Measurements from ENCODE around the gene RBM3.
"Not testable (repeated sequence)": the region's sequence is repeated elsewhere in the genome, so short reads cannot be mapped to it uniquely, and the experiment has no call there.

Gene RBM3

DNA sequence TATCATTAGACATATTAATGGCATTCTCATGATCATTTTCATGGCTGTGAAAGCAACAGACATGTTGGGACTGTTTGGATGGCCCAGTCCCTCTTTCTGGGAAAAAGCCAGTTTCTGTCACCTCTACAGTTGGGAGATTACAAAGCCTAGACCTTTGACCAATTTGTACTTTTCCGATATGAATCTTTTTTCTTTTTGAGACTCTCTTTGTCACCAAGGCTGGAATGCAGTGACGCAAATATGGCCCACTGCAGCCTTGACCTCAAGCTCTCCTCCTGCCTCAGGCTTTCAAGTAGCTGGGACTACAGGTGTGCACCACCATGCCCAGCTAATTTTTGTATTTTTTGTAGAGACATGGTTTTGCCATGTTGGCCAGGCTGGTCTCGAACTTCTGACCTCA is 25.4 kb upstream of the RBM3 start:
- no peak for DNase-seq (ENCODE audit: extremely low spot score)
- TF ChIP-seq, protein P1, sequence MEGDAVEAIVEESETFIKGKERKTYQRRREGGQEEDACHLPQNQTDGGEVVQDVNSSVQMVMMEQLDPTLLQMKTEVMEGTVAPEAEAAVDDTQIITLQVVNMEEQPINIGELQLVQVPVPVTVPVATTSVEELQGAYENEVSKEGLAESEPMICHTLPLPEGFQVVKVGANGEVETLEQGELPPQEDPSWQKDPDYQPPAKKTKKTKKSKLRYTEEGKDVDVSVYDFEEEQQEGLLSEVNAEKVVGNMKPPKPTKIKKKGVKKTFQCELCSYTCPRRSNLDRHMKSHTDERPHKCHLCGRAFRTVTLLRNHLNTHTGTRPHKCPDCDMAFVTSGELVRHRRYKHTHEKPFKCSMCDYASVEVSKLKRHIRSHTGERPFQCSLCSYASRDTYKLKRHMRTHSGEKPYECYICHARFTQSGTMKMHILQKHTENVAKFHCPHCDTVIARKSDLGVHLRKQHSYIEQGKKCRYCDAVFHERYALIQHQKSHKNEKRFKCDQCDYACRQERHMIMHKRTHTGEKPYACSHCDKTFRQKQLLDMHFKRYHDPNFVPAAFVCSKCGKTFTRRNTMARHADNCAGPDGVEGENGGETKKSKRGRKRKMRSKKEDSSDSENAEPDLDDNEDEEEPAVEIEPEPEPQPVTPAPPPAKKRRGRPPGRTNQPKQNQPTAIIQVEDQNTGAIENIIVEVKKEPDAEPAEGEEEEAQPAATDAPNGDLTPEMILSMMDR (IDR thresholded peaks at IDR 0.05; ENCODE audit: control extremely low read depth, extremely low read depth, low read depth, missing control alignments): no peak
- POLR2A ChIA-PET: no interaction called here
- CTCF ChIA-PET: interaction anchor here (3.9 kb wide), 1 partner anchor 9 kb away, joined by 16 read pairs; the partner anchor contains the start of gene TBC1D25

DNA sequence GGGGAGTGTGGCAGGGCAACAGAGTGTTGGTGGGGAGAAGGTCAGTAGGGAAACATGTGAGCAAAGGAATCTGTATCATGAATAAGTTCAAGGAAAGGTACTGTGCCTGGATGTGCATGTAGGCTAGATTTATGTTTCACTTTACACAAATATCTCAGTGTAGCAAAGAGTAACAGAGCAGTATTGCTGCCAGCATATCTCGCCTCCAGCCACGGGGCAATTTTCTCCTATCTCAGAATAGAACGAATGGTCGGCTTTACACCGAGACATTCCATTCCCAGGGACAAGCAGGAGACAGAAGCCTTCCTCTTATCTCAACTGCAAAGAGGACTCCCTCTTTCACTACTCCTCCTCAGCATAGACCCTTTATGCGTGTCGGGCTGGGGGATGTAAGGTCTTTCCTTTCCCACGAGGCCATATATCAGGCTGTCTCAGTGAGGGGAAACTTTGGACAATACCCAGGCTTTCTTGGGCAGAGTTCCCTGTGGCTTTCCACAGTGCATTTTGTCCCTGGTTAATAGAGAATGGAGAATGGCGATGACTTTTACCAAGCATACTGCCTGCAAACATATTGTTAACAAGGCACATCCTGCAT is 18.5 kb upstream of the RBM3 start:
- CTCF ChIA-PET; DNase-seq (ENCODE audit: extremely low spot score); POLR2A ChIA-PET: not testable (repeated sequence)

- CTCF ChIA-PET: no interaction called here
- POLR2A ChIA-PET: interaction anchor here (1.0 kb wide), 1 partner anchor 21 kb away, joined by 3 read pairs; no protein-coding TSS in a partner anchor
- TF ChIP-seq, protein P1 (IDR thresholded peaks at IDR 0.05; ENCODE audit: control extremely low read depth, extremely low read depth, low read depth, missing control alignments): no peak
- DNase-seq (ENCODE audit: extremely low spot score): no peak
These were observed 16.0 kb upstream of the RBM3 start for GRCh38 chrX:48558271-48558670.

DNA sequence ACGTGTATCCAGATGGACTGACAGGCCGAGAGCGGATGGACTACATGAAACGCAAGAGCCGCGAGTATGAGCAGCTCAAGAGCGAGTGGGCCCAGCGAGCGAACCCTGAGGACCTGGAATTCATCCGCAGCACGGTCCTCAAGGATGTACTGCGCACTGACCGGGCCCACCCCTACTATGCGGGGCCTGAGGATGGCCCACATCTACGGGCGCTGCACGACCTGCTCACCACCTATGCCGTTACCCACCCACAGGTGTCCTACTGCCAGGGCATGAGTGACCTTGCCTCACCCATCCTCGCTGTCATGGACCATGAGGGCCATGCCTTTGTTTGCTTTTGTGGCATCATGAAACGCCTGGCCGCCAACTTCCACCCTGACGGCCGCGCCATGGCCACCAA is 14.6 kb upstream of the RBM3 start:
- CTCF ChIA-PET: interaction anchor here (1.2 kb wide), 1 partner anchor 9 kb away, joined by 3 read pairs; no protein-coding TSS in a partner anchor
- POLR2A ChIA-PET: no interaction called here
- no peak for DNase-seq (ENCODE audit: extremely low spot score)
- TF ChIP-seq, protein P1 (IDR thresholded peaks at IDR 0.05; ENCODE audit: control extremely low read depth, extremely low read depth, low read depth, missing control alignments): no peak

GRCh38 chrX:48560056-48560455 is 14.2 kb upstream of the RBM3 start:
- ChIA-PET POLR2A (no interaction called here), CTCF (interaction anchor here (1.2 kb wide), 1 partner anchor 8 kb away, joined by 3 read pairs; no protein-coding TSS in a partner anchor)
- DNase-seq (ENCODE audit: extremely low spot score): no peak
- TF ChIP-seq, protein P1 (IDR thresholded peaks at IDR 0.05; ENCODE audit: control extremely low read depth, extremely low read depth, low read depth, missing control alignments): no peak

DNA sequence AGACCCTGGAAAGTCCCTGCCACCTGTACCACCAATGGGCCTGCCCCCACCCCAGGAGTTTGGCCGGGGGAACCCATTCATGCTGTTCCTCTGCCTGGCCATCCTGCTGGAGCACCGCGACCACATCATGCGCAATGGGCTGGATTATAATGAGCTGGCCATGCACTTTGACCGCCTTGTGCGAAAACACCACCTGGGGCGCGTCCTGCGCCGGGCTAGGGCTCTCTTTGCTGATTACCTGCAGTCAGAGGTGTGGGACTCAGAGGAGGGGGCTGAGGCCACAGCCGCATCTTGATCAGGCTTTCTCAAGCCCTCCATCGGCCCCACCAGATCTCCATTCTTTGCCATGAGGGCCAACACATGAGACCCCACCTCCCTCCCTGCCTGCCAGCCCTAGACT is 13.6 kb upstream of the RBM3 start:
- DNase-seq (ENCODE audit: extremely low spot score): no peak
- CTCF ChIA-PET: interaction anchor here (1.2 kb wide), 1 partner anchor 8 kb away, joined by 3 read pairs; no protein-coding TSS in a partner anchor
- TF ChIP-seq, protein P1 (IDR thresholded peaks at IDR 0.05; ENCODE audit: control extremely low read depth, extremely low read depth, low read depth, missing control alignments): no peak
- POLR2A ChIA-PET: no interaction called here

GRCh38 chrX:48569958-48570357 is 4.3 kb upstream of the RBM3 start:
- ChIA-PET POLR2A (no interaction called here), CTCF (no interaction called here)
- no peak for DNase-seq (ENCODE audit: extremely low spot score)
- TF ChIP-seq, protein P1 (IDR thresholded peaks at IDR 0.05; ENCODE audit: control extremely low read depth, extremely low read depth, low read depth, missing control alignments): no peak

All from GM10248 (cell line).